IMR-90 (cell line): ENCODE data around the gene CCDC9. TPM values are rescaled to one million over a fixed set of nuclear protein-coding genes. Genes with fewer than 3 reads are reported as not detected.

ENCODE experiments used
- ATAC-seq: fragments of 200-7000 bp; cut with Tn5 transposase; 2 replicates; pipeline ENCODE4 v1.9.1; 2020; ENCODE audit warnings: low read depth, mild to moderate bottlenecking, moderate library complexity
- BruUV-seq: library from RNA; stranded (reverse); fragments of 400-500 nt; replicated peaks from 2 replicates; lab custom pipeline; 2021; lab: Mats Ljungman, UMichigan
- CTCF ChIA-PET: fragments of 300-600 bp; formaldehyde crosslinking; extraction: SDS; loops from one replicate; lab custom pipeline; 2021; ENCODE audit warnings: antibody characterized with exemption; lab: Yijun Ruan, JAX
- POLR2A ChIA-PET: fragments of 300-600 bp; sonication (Branson Sonifier 250); formaldehyde crosslinking; loops from one replicate; lab custom pipeline; 2022; ENCODE audit warnings: antibody characterized with exemption; ENCODE audit not compliant: unreplicated experiment; lab: Charles Lee
- DNase-seq: peaks from one replicate; pipeline ENCODE4 v3.0.0; 2013
- H2AFZ ChIP-seq: replicated peaks from 2 replicates; pipeline ENCODE3; 2013; ENCODE audit warnings: low read length, mild to moderate bottlenecking; ENCODE audit not compliant: poor library complexity
- H2AK5ac ChIP-seq: 2 replicates; pipeline ENCODE4 v1.6.1; 2013; ENCODE audit warnings: low read depth, low read length, inconsistent platforms
- H2AK9ac ChIP-seq: replicated peaks from 2 replicates; pipeline ENCODE3; 2013; ENCODE audit warnings: mild to moderate bottlenecking, low read depth, low read length, moderate library complexity; ENCODE audit not compliant: poor library complexity
- H2BK120ac ChIP-seq: 2 replicates; pipeline ENCODE4 v1.6.1; 2013; ENCODE audit warnings: low read depth, low read length, inconsistent platforms
- H2BK15ac ChIP-seq: 3 replicates; pipeline ENCODE4 v1.6.1; 2013; ENCODE audit warnings: low read depth, low read length, inconsistent platforms
- H2BK20ac ChIP-seq: 2 replicates; pipeline ENCODE4 v1.6.1; 2013; ENCODE audit warnings: low read depth, mild to moderate bottlenecking, inconsistent platforms, low read length, moderate library complexity
- H2BK5ac ChIP-seq: 2 replicates; pipeline ENCODE4 v1.6.1; 2013; ENCODE audit warnings: mild to moderate bottlenecking, low read depth, low read length, inconsistent platforms; ENCODE audit not compliant: poor library complexity, severe bottlenecking
- H3K14ac ChIP-seq: replicated peaks from 2 replicates; pipeline ENCODE4 v1.6.1; 2013; ENCODE audit warnings: low read depth, low read length, inconsistent platforms
- H3K18ac ChIP-seq: 2 replicates; pipeline ENCODE4 v1.6.1; 2013; ENCODE audit warnings: low read depth, low read length, control low read depth
- H3K23ac ChIP-seq: 2 replicates; pipeline ENCODE4 v1.6.1; 2013; ENCODE audit warnings: low read depth, low read length, inconsistent platforms
- H3K27ac ChIP-seq: 2 replicates; pipeline ENCODE4 v1.5.1; 2013; ENCODE audit warnings: mild to moderate bottlenecking, control low read depth, low read length; ENCODE audit not compliant: insufficient read depth
- H3K27me3 ChIP-seq: 2 replicates; pipeline ENCODE4 v1.6.1; 2013; ENCODE audit warnings: low read length; ENCODE audit not compliant: control insufficient read depth, insufficient read depth
- H3K36me3 ChIP-seq: 2 replicates; pipeline ENCODE4 v1.6.1; 2013; ENCODE audit warnings: low read length, mixed read lengths; ENCODE audit not compliant: control insufficient read depth, insufficient read depth
- H3K4ac ChIP-seq: 2 replicates; pipeline ENCODE4 v1.6.1; 2013; ENCODE audit warnings: low read depth, low read length, inconsistent platforms
- H3K4me1 ChIP-seq: 2 replicates; pipeline ENCODE4 v1.6.1; 2013; ENCODE audit warnings: low read length, mixed read lengths; ENCODE audit not compliant: control insufficient read depth, insufficient read depth
- H3K4me2 ChIP-seq: 2 replicates; pipeline ENCODE4 v1.6.1; 2013; ENCODE audit warnings: low read depth, mild to moderate bottlenecking, control low read depth, low read length, moderate library complexity
- H3K4me3 ChIP-seq: 2 replicates; pipeline ENCODE4 v1.5.1; 2013; ENCODE audit warnings: low read depth, mild to moderate bottlenecking, control low read depth, low read length, moderate library complexity; ENCODE audit not compliant: insufficient read depth
- H3K56ac ChIP-seq: 2 replicates; pipeline ENCODE4 v1.6.1; 2013; ENCODE audit warnings: low read length, inconsistent platforms; ENCODE audit not compliant: insufficient read depth; ENCODE audit errors: extremely low read depth
- H3K79me1 ChIP-seq, 2 experiments: 2 replicates each; pipeline ENCODE4 v1.6.1; 2013; ENCODE audit warnings: low read length in 2 of 2, inconsistent platforms in 1 of 2, low read depth in 1 of 2
- H3K9ac ChIP-seq: 2 replicates; pipeline ENCODE4 v1.6.1; 2013; ENCODE audit warnings: low read depth, low read length, control low read depth
- H3K9me1 ChIP-seq: 2 replicates; pipeline ENCODE4 v1.6.1; 2013; ENCODE audit warnings: low read length, inconsistent platforms; ENCODE audit not compliant: insufficient read depth
- H3K9me3 ChIP-seq: 2 replicates; pipeline ENCODE4 v1.6.1; 2013; ENCODE audit warnings: low read length; ENCODE audit not compliant: control insufficient read depth, insufficient read depth
- H4K20me1 ChIP-seq: 2 replicates; pipeline ENCODE4 v1.6.1; 2013; ENCODE audit warnings: low read length, inconsistent platforms; ENCODE audit not compliant: insufficient read depth
- H4K5ac ChIP-seq: 2 replicates; pipeline ENCODE4 v1.6.1; 2013; ENCODE audit warnings: mild to moderate bottlenecking, low read depth, low read length, control low read depth
- H4K8ac ChIP-seq, 2 experiments: 2 replicates each; pipeline ENCODE4 v1.6.1; 2013; ENCODE audit warnings: low read depth in 2 of 2, low read length in 2 of 2, control low read depth in 1 of 2, inconsistent platforms in 1 of 2
- H4K91ac ChIP-seq: 2 replicates; pipeline ENCODE4 v1.6.1; 2013; ENCODE audit warnings: low read depth, low read length, inconsistent platforms; ENCODE audit not compliant: insufficient read depth
- BHLHE40 ChIP-seq: fragments of 150-350 bp; IDR thresholded peaks from 2 replicates; pipeline ENCODE4 v1.6.1; 2016; ENCODE audit warnings: mild to moderate bottlenecking, low read depth, low read length
- CEBPB ChIP-seq: IDR thresholded peaks from 2 replicates; pipeline ENCODE4 v1.6.1; 2012; ENCODE audit warnings: low read depth, low read length, improper control_type of control experiment
- FOS ChIP-seq: fragments of 150-350 bp; IDR thresholded peaks from 2 replicates; pipeline ENCODE4 v1.6.1; 2016; ENCODE audit warnings: low read depth, low read length
- SMC3 ChIP-seq: fragments of 150-350 bp; IDR thresholded peaks from 2 replicates; pipeline ENCODE4 v1.6.1; 2016; ENCODE audit warnings: low read depth, mild to moderate bottlenecking, antibody characterized with exemption, low read length, moderate library complexity
- whole genome bisulfite sequencing, 2 experiments: methylation state at CpG; one replicate each; pipeline versions ENCODE4 v1.1.5 to v1.1.7; 2013; ENCODE audit warnings: missing lambda C conversion rate in 2 of 2; ENCODE audit not compliant: insufficient read length in 1 of 2; ENCODE audit errors: extremely low coverage in 2 of 2; 5-methylcytosine and 5-hydroxymethylcytosine counted together
- dilution Hi-C: fragments of 300-500 bp; cut with HindIII; formaldehyde crosslinking; loops from one replicate; pipeline ENCODE4 v1.14.3; 2018; ENCODE audit warnings: low sequenced_read_pairs; ENCODE audit not compliant: unreplicated experiment
- in situ Hi-C: fragments of 300-500 bp; cut with MboI; formaldehyde crosslinking; loops from 3 replicates; pipeline ENCODE4 v1.14.3; 2019; ENCODE audit warnings: low sequenced_read_pairs, inconsistent platforms, mixed read lengths
- intact Hi-C: fragments of 100-400 bp; cut with micrococcal nuclease; formaldehyde crosslinking; loops from 2 replicates; pipeline ENCODE4 v1.10.0; 2022
- polyA plus RNA-seq, 3 experiments: library from polyadenylated mRNA; depleted of rRNA; stranded (reverse); fragments of >200 nt; gene quantifications; 2 replicates each; pipeline ENCODE4 v1.2.3, GENCODE V29; 2012; ENCODE audit warnings: low replicate concordance in 1 of 3
- total RNA-seq: library from RNA; depleted of rRNA; stranded (reverse); fragments of >200 nt; gene quantifications from 2 replicates; pipeline ENCODE4 v1.2.3, GENCODE V29; 2012
- TF ChIP-seq, protein P1 (sequence below): fragments of 150-350 bp; IDR thresholded peaks from 2 replicates; pipeline ENCODE4 v1.6.1; 2016; ENCODE audit warnings: low read depth, mild to moderate bottlenecking, low read length, moderate library complexity, borderline replicate concordance
- TF ChIP-seq, protein P2 (sequence below): conservative IDR thresholded peaks from 2 replicates; pipeline ENCODE4 v1.5.1; 2012; ENCODE audit warnings: mild to moderate bottlenecking, low read depth, low read length, improper control_type of control experiment

Gene CCDC9
- total and polyA plus RNA-seq, 2 of the 4 experiments (the other 2 are of a cell fraction): 2.9 to 8.6 TPM

DNA sequence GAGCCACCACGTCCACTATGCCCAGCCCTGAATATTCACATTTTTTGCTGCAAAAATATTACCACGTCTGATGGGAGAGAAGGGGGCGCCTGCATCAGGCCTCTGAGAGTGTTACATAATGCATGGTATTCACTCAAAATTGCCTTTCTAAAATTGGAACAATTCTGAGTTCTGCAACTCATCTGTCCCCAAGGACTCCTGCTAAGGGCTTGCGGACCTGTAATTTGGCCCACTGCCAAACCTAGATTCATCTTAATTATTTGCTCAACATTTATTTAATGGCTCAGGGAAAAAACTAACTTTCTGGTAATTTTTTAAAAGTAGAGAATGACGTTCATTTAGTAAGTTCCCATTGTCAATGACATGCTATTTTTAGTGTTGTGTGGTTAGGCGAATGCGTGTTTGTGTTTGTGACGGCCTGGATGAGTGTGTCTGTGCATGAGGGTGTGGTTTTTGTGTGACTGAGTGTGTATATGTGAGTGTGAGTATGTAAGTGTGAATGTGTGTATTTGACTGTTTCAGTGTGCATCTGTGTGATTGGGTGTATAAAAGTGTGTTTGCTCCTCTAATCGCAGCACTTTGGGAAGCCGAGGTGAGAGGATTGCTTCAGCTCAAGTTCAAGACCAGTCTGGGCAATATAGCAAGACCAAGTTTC, 27.2 kb downstream of the CCDC9 start:
- H2BK15ac ChIP-seq: no peak overlapping the region
- no peak overlapping the region for H3K27ac ChIP-seq
- no peak overlapping the region for H3K9ac ChIP-seq
- H3K9me3 ChIP-seq: no peaks in the 10 kb centered on the region
- H2BK20ac ChIP-seq: no peak overlapping the region
- ATAC-seq: no peak
- WGBS, 2 experiments: 77% methylated on average over 6 of the region's 10 CpGs; no CpG with 5 or more reads in 1 of the 2 experiments
- no peak overlapping the region for H2BK5ac ChIP-seq
- ChIA-PET CTCF (interaction anchor here (1.2 kb wide), 1 partner anchor 8 kb away, joined by 3 read pairs; no protein-coding TSS in a partner anchor), POLR2A (no interaction called here)
- no peak overlapping the region for H2BK120ac ChIP-seq
- no peak overlapping the region for H3K23ac ChIP-seq
- H2AFZ ChIP-seq: no peak overlapping the region
- DNase-seq: no peak
- no peak overlapping the region for H3K18ac ChIP-seq
- no peaks in the 10 kb centered on the region for H3K36me3 ChIP-seq
- H4K20me1 ChIP-seq: no peaks in the 10 kb centered on the region
- H4K91ac ChIP-seq: no peak overlapping the region
- dilution Hi-C loops: no loop called here
- in situ Hi-C loops: loop anchor here (25.0 kb wide), 1 partner anchor 429 kb away; the partner anchor contains the start of gene EHD2
- H3K14ac ChIP-seq: no peak overlapping the region
- TF ChIP-seq FOS: no peak
- no peak for TF ChIP-seq SMC3
- TF ChIP-seq, protein P1, sequence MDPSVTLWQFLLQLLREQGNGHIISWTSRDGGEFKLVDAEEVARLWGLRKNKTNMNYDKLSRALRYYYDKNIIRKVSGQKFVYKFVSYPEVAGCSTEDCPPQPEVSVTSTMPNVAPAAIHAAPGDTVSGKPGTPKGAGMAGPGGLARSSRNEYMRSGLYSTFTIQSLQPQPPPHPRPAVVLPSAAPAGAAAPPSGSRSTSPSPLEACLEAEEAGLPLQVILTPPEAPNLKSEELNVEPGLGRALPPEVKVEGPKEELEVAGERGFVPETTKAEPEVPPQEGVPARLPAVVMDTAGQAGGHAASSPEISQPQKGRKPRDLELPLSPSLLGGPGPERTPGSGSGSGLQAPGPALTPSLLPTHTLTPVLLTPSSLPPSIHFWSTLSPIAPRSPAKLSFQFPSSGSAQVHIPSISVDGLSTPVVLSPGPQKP: no peak
- TF ChIP-seq, protein P2, sequence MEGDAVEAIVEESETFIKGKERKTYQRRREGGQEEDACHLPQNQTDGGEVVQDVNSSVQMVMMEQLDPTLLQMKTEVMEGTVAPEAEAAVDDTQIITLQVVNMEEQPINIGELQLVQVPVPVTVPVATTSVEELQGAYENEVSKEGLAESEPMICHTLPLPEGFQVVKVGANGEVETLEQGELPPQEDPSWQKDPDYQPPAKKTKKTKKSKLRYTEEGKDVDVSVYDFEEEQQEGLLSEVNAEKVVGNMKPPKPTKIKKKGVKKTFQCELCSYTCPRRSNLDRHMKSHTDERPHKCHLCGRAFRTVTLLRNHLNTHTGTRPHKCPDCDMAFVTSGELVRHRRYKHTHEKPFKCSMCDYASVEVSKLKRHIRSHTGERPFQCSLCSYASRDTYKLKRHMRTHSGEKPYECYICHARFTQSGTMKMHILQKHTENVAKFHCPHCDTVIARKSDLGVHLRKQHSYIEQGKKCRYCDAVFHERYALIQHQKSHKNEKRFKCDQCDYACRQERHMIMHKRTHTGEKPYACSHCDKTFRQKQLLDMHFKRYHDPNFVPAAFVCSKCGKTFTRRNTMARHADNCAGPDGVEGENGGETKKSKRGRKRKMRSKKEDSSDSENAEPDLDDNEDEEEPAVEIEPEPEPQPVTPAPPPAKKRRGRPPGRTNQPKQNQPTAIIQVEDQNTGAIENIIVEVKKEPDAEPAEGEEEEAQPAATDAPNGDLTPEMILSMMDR: no peak
- no peak for TF ChIP-seq BHLHE40
- TF ChIP-seq CEBPB: no peak
- peak overlapping the region; percentile 53; the same call in 1 of the 2 replicates for H2AK5ac ChIP-seq
- peaks cover 2 to 9% of the 10 kb centered on the region in 2 experiments; a peak in 3 of 4 replicates for H3K79me1 ChIP-seq
- H4K8ac ChIP-seq: no peak overlapping the region
- no peaks in the 10 kb centered on the region for H3K4me1 ChIP-seq
- intact Hi-C loops: loop anchor here (1.0 kb wide), 2 partner anchors 108 to 144 kb away; no protein-coding TSS in a partner anchor
- BruUV-seq: no TSS peak
- no peak overlapping the region for H3K4me3 ChIP-seq
- no peak overlapping the region for H3K4ac ChIP-seq
- no peak overlapping the region for H2AK9ac ChIP-seq
- H3K27me3 ChIP-seq: no peaks in the 10 kb centered on the region
- no peak overlapping the region for H4K5ac ChIP-seq
- no peak overlapping the region for H3K56ac ChIP-seq
- peaks cover 3% of the 10 kb centered on the region; the same call in 1 of the 2 replicates for H3K9me1 ChIP-seq
- H3K4me2 ChIP-seq: no peak overlapping the region
